HG03108 (cell line): Measurements from ENCODE around the gene RXYLT1.
A peak's percentile ranks its signal among the peaks of the same experiment; 100 is the strongest.
"Not testable (repeated sequence)": the region's sequence is repeated elsewhere in the genome, so short reads cannot be mapped to it uniquely, and the experiment has no call there.

ENCODE experiments used
- ATAC-seq: cut with Tn5 transposase; IDR thresholded peaks from one replicate; pipeline ENCODE4 v1.9.1; 2021; ENCODE audit warnings: moderate library complexity; ENCODE audit not compliant: unreplicated experiment

Gene RXYLT1

GRCh38 chr12:63779498-63780481 lies at the start of gene RXYLT1:
Gene RXYLT1, plus strand, starts transcription at chr12:63779909. Its CDS starts 52 bp downstream, at chr12:63779961.
- ATAC-seq: peak; percentile 97

GRCh38 chr12:63732779-63733178 lies 46.9 kb upstream of the RXYLT1 start:
- ATAC-seq: not testable (repeated sequence)

GRCh38 chr12:63733585-63733984 lies 46.1 kb upstream of the RXYLT1 start:
- ATAC-seq: not testable (repeated sequence)

GRCh38 chr12:63740551-63740950 lies 39.2 kb upstream of the RXYLT1 start:
- ATAC-seq: not testable (repeated sequence)

DNA sequence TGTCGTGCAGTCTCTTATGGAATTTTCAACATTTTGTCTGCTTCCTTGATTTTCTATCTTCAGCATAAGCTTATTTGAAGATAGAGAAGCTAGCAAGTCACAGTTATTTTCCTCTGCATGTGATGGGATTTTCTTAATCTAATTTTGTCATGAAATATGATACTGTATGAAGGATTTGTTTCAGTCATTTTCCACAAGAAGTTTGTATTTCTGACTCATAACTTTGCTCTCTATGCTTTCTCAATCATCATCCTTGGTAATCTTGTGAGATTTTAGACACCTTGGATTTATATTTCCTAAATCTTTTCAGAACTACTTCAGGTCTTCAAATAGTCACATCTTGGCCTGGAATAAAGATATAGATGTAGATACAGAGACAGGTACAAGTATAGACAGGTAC lies 38.3 kb upstream of the RXYLT1 start:
- not testable (repeated sequence) for ATAC-seq

- ATAC-seq: not testable (repeated sequence)
These were observed 35.6 kb upstream of the RXYLT1 start for GRCh38 chr12:63744110-63744509.

DNA sequence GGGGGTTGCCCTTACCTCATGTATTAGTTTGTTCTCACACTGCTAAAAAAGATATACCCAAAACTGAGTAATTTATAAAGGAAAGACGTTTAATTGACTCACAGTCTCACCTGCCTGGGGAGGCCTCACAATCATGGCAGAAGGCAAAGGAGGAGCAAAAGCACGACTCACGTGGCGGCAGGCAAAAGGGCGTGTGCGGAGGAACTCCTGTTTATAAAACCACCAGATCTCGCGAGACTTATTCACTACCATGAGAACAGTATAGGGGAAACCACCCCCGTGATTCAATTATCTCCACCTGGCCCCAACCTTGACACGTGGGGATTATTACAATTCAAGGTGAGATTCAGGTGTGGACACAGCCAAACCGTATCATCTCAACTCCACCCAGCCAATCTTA lies 33.2 kb upstream of the RXYLT1 start:
- ATAC-seq: not testable (repeated sequence)

DNA sequence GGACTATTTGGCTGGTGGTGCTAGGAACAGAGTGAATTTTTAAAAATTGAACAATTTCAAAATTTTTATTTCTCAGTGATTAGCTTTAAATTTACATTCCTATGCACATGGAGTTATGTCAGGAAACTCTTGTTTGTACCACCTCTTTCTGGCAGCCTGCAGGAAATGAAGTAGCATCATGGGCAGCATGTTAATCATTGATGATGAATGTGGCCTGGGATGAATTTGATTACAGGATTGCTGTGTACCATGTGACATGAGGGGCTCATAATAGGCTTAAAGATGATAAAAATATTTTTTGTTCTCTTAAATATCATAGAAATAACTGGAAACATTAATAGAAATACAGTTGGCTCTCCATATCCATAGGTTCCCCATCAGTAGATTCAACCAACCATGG lies 32.6 kb upstream of the RXYLT1 start:
- ATAC-seq: not testable (repeated sequence)

DNA sequence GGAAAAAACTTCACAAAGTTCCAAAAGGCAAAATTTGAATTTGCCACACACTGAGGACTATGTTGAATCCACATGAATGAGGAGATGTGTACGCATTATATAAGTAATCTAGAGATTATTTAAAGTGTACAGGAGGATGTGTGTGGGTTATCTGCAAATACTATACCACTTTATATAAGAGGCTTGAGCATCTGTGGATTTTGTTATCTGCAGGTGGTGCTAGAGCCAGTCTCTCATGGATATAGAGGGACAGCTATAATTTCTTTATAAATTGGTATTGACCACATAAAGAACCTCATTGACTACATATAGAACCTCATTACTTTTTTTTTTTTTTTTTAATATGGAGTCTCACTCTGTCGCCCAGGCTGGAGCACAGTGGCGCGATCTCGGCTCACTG lies 32.2 kb upstream of the RXYLT1 start:
- no peak for ATAC-seq

DNA sequence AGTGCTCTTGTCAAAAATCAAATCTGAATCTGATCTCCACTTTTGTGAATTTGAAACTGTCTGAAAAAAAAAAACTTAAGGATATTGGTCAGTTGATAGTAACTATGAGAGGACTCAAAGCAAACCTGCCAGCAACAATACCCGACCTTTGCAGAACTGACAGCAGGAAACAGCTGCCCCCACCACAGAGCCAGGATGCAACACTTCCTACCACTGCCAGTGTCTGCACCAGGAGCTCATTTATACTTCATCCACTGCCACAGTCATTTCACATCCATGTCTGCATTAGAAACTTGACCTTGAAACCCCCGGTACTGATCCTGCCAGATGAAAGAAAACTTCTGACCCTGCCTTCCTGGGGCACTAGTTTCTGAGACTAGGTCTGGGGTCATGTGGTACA lies 27.4 kb upstream of the RXYLT1 start:
- ATAC-seq: no peak

- ATAC-seq: no peak
These were observed 26.9 kb upstream of the RXYLT1 start for GRCh38 chr12:63752841-63753240.

DNA sequence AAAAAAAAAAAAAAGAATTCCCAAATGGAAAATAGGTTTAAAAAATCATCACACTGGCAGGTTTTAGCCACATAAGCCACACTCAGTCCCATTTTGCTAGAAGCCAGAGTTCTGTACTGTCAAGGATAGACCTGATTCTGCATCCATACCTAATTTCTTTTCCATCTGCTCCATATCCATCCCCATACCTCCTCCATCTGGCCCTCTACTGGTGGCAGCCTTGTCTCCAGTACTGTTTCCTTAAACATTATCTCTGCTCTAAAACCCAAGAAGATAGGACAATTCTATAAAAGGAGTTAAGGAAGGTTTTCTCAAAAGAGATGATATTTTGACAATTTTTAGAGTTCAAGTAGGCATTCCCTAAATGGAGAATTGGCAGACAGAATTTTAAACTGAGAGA lies 26.0 kb upstream of the RXYLT1 start:
- ATAC-seq: no peak

DNA sequence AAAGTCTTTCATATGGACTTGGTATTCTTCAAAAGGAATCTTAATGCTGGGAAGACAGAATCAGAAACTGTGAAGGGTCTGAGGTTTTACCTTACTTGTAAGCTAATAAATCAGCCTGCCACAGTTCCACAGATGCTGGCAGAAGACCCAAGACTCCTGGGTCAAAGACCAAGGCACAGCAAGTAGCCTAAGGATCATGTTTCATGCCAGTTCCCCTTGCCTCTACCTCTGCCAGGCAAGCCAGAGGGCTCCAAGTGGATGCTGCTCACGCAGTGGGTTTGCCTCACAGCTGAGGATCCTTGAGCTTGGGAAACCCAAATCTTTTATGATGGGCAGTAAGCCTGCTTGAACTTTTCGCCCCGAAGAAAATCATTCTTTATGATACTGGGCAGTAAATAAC lies 15.2 kb upstream of the RXYLT1 start:
- ATAC-seq: no peak

DNA sequence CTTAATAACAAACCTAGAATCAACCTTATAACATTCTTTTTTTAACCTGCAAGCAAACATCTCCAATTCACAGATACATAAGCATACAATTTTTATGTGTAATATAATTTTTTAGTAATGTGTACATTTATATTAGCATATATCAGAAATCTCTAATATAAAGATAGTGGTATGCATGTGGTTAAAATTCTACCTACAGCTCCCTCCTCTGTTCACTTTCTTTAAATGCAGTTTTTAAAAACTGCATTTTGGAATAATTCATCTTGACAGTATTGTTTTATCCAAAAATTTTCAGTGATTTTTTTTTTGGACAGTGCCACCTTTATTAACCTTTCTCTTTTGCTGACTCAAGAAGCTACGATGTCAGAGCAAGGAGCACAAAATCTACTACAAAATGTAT lies 13.2 kb upstream of the RXYLT1 start:
- no peak for ATAC-seq

- ATAC-seq: no peak
These were observed 9.3 kb upstream of the RXYLT1 start for GRCh38 chr12:63770375-63770774.

GRCh38 chr12:63777340-63777739 lies 2.4 kb upstream of the RXYLT1 start:
- no peak for ATAC-seq

GRCh38 chr12:63782466-63782865 lies 2.8 kb downstream of the RXYLT1 start:
- no peak for ATAC-seq

GRCh38 chr12:63787306-63787705 lies 7.6 kb downstream of the RXYLT1 start:
- ATAC-seq: no peak

DNA sequence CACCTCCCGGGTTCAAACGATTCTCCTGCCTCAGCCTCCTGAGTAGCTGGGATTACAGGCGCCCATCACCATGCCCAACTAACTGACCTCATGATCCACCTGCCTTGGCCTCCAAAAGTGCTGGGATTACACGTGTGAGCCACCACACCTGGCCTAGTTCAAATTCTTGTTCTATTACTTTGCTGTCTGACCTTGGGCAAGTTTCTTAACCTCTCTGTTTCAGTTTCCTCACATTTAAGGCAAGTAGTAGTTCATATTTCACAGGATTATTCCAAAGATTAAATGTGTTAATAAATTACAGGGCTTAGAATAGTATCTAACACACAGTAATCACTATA lies 10.9 kb downstream of the RXYLT1 start:
- ATAC-seq: no peak

DNA sequence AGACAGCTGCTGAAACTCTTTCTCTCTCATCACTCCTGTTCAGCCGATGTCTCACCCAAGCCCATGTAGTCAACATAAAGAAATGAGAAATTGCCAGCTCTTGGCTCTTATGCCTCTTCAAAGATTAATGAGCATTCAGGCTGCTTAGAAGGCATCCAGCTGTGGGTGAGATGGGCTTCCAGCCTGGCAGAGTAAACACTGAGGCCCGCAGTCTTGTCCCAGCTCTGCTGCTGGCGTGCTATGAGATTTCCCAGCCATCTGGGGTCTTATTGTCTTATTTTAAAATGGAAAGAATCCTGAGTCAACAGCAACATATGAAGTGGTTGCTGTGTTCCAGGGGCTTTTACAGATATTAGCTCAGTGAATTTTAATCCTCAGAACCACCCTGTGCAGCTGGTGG lies 12.6 kb downstream of the RXYLT1 start:
- ATAC-seq: no peak

- ATAC-seq: no peak
These were observed 15.5 kb downstream of the RXYLT1 start for GRCh38 chr12:63795032-63795687.

- ATAC-seq: no peak
These were observed 16.2 kb downstream of the RXYLT1 start for GRCh38 chr12:63795944-63796343.
